Left lung (tissue), 10 donors: ENCODE results near the gene SLC35E1. TPM values are rescaled to one million over a fixed set of nuclear protein-coding genes. Genes with fewer than 3 reads are reported as not detected.

Experiments used
- ATAC-seq: fragments of 200-7000 bp; cut with Tn5 transposase; one replicate; pipeline ENCODE4 v1.9.1; 2020; ENCODE audit warnings: moderate library complexity
- DNase-seq, 4 donors: peaks; one replicate each; pipeline ENCODE4 v3.0.0-alpha.2; 2013 to 2020
- H3K27ac ChIP-seq, 2 donors: fragments of 200-600 bp; sonication (generic) in 1 of 2; one replicate each; pipeline versions ENCODE4 v1.5.0 to v1.8.0; 2020 to 2021
- H3K27me3 ChIP-seq, 2 donors: fragments of 200-600 bp; sonication (generic) in 1 of 2; one replicate each; pipeline versions ENCODE4 v1.5.0 to v1.8.0; 2020 to 2021
- H3K36me3 ChIP-seq, 2 donors: fragments of 200-600 bp; sonication (generic) in 1 of 2; one replicate each; pipeline versions ENCODE4 v1.5.0 to v1.8.0; 2020 to 2021
- H3K4me1 ChIP-seq, 2 donors: fragments of 200-600 bp; one replicate each; pipeline ENCODE4 v1.8.0; 2021
- H3K4me3 ChIP-seq, 2 donors: fragments of 200-600 bp; sonication (generic) in 1 of 2; one replicate each; pipeline versions ENCODE4 v1.5.0 to v1.8.0; 2020 to 2021; ENCODE audit warnings: mild to moderate bottlenecking in 1 of 2
- H3K9me3 ChIP-seq, 2 donors: fragments of 200-600 bp; sonication (generic) in 1 of 2; one replicate each; pipeline versions ENCODE4 v1.5.0 to v1.8.0; 2020 to 2021
- CTCF ChIP-seq, 2 donors: fragments of 200-600 bp; sonication (generic) in 1 of 2; IDR thresholded peaks; one replicate each; pipeline versions ENCODE4 v1.5.0 to v1.8.0; 2021; ENCODE audit warnings: antibody characterized with exemption in 2 of 2
- intact Hi-C, 2 donors: fragments of 100-400 bp; cut with DNase I; formaldehyde crosslinking; loops; one replicate each; pipeline versions ENCODE4 v1.11.2 to v1.14.2; 2022
- polyA plus RNA-seq, 6 donors: library from polyadenylated mRNA; unstranded; fragments of 120-200 nt; gene quantifications; one replicate each; pipeline ENCODE4 v1.2.1, GENCODE V29; 2013; ENCODE audit not compliant: insufficient read length in 6 of 6
- total RNA-seq, 2 donors: library from RNA; stranded (reverse); fragmentation: NEBNext Ultra II Directional; extraction: Animal tissue kit (Norgen Biotek cat#: 25700); gene quantifications; one replicate each; pipeline ENCODE4 v1.2.1, GENCODE V29; 2021
- donor health status: DM: no; HTN: yes; CAD: no.
- donor health status: DM: no; HTN: no; CAD: no.

The SLC35E1 gene
- total and polyA plus RNA-seq, 8 donors, result 46.5 to 56.7 (median 50.6) TPM

- DNase-seq (no peak), ATAC-seq (no peak)
- Histone ChIP-seq H3K4me1 (peaks cover 15 to 46% of the 10 kb centered on the region in 2 donors), H3K36me3 (peaks cover 0 to 40% of the 10 kb centered on the region in 2 donors), H3K4me3 (no peak overlapping the region), H3K27me3 (no peaks in the 10 kb centered on the region), H3K27ac (no peak overlapping the region), H3K9me3 (no peaks in the 10 kb centered on the region)
- intact Hi-C loops, result loop anchor here in 1 of 2 donors (10.0 kb wide), 1 partner anchor 48 kb away; the partner anchor contains the start of gene MED26
- TF ChIP-seq CTCF (IDR thresholded peaks at IDR 0.05), result no peak
Measured at GRCh38 chr19:16576690-16577530, 4.7 kb upstream of the SLC35E1 start.

GRCh38 chr19:16575861-16576689, 3.9 kb upstream of the SLC35E1 start:
- Histone ChIP-seq H3K9me3 (no peaks in the 10 kb centered on the region), H3K27ac (no peak overlapping the region), H3K4me1 (peaks cover 19 to 43% of the 10 kb centered on the region in 2 donors), H3K36me3 (peaks cover 0 to 40% of the 10 kb centered on the region in 2 donors), H3K27me3 (no peaks in the 10 kb centered on the region), H3K4me3 (no peak overlapping the region)
- DNase-seq, result no peak
- ATAC-seq, result no peak
- no peak for TF ChIP-seq CTCF (IDR thresholded peaks at IDR 0.05)
- intact Hi-C loops, result loop anchor here in 1 of 2 donors (10.0 kb wide), 1 partner anchor 49 kb away; the partner anchor contains the start of gene MED26

GRCh38 chr19:16575282-16575681, 3.1 kb upstream of the SLC35E1 start:
- DNase-seq, result no peak
- no peak overlapping the region for H3K4me3 ChIP-seq
- ATAC-seq, result no peak
- TF ChIP-seq CTCF (IDR thresholded peaks at IDR 0.05), result no peak
- H3K27ac ChIP-seq, result no peak overlapping the region
- peaks cover 0 to 40% of the 10 kb centered on the region in 2 donors for H3K36me3 ChIP-seq
- H3K4me1 ChIP-seq, result peaks cover 23 to 45% of the 10 kb centered on the region in 2 donors
- H3K9me3 ChIP-seq, result no peaks in the 10 kb centered on the region
- no peaks in the 10 kb centered on the region for H3K27me3 ChIP-seq
- intact Hi-C loops, result loop anchor here in 1 of 2 donors (10.0 kb wide), 1 partner anchor 50 kb away; the partner anchor contains the start of gene MED26

GRCh38 chr19:16573925-16574324, 1.7 kb upstream of the SLC35E1 start:
- peaks cover 0 to 50% of the 10 kb centered on the region in 2 donors for H3K36me3 ChIP-seq
- ATAC-seq (no peak), DNase-seq (no peak)
- no peaks in the 10 kb centered on the region for H3K27me3 ChIP-seq
- H3K4me1 ChIP-seq, result peaks cover 35 to 55% of the 10 kb centered on the region in 2 donors
- H3K4me3 ChIP-seq, result peak overlapping the region in 1 of 2 donors; percentile 95
- H3K9me3 ChIP-seq, result no peaks in the 10 kb centered on the region
- no peak overlapping the region for H3K27ac ChIP-seq
- intact Hi-C loops, result loop anchor here in 1 of 2 donors (10.0 kb wide), 1 partner anchor 51 kb away; the partner anchor contains the start of gene MED26
- TF ChIP-seq CTCF (IDR thresholded peaks at IDR 0.05), result no peak
